Adrenal gland (tissue), 5 donors: ENCODE results near the gene CYB561D2.

Experiments used
- POLR2A ChIP-seq, 2 donors: fragments of 450-650 bp; IDR thresholded peaks; one replicate each; pipeline ENCODE4 v1.6.1; 2017; ENCODE audit warnings: antibody characterized with exemption in 2 of 2, mild to moderate bottlenecking in 2 of 2, moderate library complexity in 1 of 2
- TF ChIP-seq, protein P1 (sequence below), 6 experiments: fragments of 450-650 bp in 4 of 6; fragments of 200-600 bp in 2 of 6; sonication (generic) in 1 of 6; IDR thresholded peaks; 1 replicate in 5 of 6; 2 replicates in 1 of 6; pipeline versions ENCODE4 v1.5.1 to v1.8.0; 2016 to 2021; ENCODE audit warnings: antibody characterized with exemption in 6 of 6, mild to moderate bottlenecking in 2 of 6, moderate library complexity in 1 of 6
- donor health status: DM: no; HTN: no; CAD: no.

DNA sequence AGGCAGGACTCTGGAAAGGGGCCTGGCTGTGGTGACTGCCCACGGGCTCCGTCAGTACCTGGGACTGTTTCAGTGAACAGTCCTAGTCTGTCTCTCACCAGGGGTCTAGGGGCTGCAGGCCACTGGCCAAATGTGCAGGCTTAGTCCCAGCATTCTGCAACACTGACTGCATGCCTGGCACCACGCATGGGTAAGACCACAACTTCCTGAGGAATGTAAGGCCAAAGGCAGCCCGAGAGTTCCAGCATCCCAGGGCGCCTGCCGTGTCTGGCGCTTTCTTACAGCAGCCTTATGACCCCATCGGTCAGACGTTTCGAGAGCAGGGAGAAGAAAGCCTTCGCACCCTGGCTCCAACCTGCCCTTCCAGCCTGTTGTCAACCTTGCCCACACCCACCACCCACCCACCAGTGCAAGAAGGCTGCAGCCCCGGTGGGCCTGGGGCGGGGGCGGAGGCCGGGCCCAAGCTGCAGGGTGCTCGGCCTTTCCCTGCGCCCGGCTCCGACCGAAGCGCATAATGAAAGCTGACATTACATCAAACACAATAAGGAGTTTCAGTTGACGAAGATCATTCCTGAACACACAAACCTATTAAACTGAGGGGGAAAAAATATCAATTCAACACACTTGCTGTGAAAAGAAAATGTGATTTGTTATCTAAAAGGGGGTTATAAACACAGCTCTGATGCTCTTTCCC, 38.2 kb downstream of the CYB561D2 start:
- TF ChIP-seq POLR2A (IDR thresholded peaks at IDR 0.05), result no peak
- TF ChIP-seq, protein P1, sequence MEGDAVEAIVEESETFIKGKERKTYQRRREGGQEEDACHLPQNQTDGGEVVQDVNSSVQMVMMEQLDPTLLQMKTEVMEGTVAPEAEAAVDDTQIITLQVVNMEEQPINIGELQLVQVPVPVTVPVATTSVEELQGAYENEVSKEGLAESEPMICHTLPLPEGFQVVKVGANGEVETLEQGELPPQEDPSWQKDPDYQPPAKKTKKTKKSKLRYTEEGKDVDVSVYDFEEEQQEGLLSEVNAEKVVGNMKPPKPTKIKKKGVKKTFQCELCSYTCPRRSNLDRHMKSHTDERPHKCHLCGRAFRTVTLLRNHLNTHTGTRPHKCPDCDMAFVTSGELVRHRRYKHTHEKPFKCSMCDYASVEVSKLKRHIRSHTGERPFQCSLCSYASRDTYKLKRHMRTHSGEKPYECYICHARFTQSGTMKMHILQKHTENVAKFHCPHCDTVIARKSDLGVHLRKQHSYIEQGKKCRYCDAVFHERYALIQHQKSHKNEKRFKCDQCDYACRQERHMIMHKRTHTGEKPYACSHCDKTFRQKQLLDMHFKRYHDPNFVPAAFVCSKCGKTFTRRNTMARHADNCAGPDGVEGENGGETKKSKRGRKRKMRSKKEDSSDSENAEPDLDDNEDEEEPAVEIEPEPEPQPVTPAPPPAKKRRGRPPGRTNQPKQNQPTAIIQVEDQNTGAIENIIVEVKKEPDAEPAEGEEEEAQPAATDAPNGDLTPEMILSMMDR (IDR thresholded peaks at IDR 0.05), result no peak
